ENCODE measurements around the gene FLYWCH2.

DNA sequence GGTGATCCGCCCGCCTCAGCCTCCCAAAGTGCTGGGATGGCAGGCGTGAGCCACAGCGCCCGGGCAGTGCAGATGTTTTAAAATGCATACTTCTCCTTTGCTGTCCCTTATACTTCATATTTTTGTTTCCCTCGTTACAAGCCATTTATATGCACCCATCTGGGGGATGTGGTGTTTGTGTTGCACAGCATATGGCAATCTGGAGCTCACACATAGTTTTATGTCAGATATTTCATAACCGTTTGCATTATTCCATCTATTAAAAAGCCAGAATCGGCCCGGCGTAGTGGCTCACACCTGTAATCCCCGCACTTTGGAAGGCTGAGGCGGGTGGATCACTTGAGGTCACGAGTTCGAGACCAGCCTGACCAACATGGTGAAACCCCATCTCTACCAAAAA, 40.5 kb downstream of the FLYWCH2 start:
- TF ChIP-seq, protein P1, sequence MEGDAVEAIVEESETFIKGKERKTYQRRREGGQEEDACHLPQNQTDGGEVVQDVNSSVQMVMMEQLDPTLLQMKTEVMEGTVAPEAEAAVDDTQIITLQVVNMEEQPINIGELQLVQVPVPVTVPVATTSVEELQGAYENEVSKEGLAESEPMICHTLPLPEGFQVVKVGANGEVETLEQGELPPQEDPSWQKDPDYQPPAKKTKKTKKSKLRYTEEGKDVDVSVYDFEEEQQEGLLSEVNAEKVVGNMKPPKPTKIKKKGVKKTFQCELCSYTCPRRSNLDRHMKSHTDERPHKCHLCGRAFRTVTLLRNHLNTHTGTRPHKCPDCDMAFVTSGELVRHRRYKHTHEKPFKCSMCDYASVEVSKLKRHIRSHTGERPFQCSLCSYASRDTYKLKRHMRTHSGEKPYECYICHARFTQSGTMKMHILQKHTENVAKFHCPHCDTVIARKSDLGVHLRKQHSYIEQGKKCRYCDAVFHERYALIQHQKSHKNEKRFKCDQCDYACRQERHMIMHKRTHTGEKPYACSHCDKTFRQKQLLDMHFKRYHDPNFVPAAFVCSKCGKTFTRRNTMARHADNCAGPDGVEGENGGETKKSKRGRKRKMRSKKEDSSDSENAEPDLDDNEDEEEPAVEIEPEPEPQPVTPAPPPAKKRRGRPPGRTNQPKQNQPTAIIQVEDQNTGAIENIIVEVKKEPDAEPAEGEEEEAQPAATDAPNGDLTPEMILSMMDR (IDR thresholded peaks at IDR 0.05 in 2 of 3, conservative IDR thresholded peaks at IDR 0.05 in 1 of 3; ENCODE audit: borderline replicate concordance in 1 of 3, insufficient read depth in 1 of 3, low read depth in 2 of 3, low read length in 2 of 3), result no peak
- no peak for TF ChIP-seq POLR2A (IDR thresholded peaks at IDR 0.05; ENCODE audit: borderline replicate concordance, extremely low read depth, insufficient read depth, insufficient read length)
- TF ChIP-seq EZH2 (IDR thresholded peaks at IDR 0.05), result no peak
- TF ChIP-seq ZBTB33 (IDR thresholded peaks at IDR 0.05; ENCODE audit: extremely low read depth, insufficient replicate concordance, low read length), result no peak
- TF ChIP-seq, protein P2, sequence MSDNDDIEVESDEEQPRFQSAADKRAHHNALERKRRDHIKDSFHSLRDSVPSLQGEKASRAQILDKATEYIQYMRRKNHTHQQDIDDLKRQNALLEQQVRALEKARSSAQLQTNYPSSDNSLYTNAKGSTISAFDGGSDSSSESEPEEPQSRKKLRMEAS (IDR thresholded peaks at IDR 0.05), result no peak
- no peak for TF ChIP-seq RAD21 (IDR thresholded peaks at IDR 0.05; ENCODE audit: low read depth)
- TF ChIP-seq, protein P3, sequence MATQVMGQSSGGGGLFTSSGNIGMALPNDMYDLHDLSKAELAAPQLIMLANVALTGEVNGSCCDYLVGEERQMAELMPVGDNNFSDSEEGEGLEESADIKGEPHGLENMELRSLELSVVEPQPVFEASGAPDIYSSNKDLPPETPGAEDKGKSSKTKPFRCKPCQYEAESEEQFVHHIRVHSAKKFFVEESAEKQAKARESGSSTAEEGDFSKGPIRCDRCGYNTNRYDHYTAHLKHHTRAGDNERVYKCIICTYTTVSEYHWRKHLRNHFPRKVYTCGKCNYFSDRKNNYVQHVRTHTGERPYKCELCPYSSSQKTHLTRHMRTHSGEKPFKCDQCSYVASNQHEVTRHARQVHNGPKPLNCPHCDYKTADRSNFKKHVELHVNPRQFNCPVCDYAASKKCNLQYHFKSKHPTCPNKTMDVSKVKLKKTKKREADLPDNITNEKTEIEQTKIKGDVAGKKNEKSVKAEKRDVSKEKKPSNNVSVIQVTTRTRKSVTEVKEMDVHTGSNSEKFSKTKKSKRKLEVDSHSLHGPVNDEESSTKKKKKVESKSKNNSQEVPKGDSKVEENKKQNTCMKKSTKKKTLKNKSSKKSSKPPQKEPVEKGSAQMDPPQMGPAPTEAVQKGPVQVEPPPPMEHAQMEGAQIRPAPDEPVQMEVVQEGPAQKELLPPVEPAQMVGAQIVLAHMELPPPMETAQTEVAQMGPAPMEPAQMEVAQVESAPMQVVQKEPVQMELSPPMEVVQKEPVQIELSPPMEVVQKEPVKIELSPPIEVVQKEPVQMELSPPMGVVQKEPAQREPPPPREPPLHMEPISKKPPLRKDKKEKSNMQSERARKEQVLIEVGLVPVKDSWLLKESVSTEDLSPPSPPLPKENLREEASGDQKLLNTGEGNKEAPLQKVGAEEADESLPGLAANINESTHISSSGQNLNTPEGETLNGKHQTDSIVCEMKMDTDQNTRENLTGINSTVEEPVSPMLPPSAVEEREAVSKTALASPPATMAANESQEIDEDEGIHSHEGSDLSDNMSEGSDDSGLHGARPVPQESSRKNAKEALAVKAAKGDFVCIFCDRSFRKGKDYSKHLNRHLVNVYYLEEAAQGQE (IDR thresholded peaks at IDR 0.05; ENCODE audit: low read depth), result no peak
- TF ChIP-seq POLR2AphosphoS5 (IDR thresholded peaks at IDR 0.05; ENCODE audit: low read depth, low read length), result no peak
- no peak for TF ChIP-seq CEBPB (IDR thresholded peaks at IDR 0.05; ENCODE audit: low read depth)
- TF ChIP-seq EGR1 (IDR thresholded peaks at IDR 0.05; ENCODE audit: low read depth), result no peak
